ENCODE data around the gene CEP112.

CEP112 gene

GRCh38 chr17:65593855-65594845 lies 597.8 kb downstream of the CEP112 start:
- Histone ChIP-seq H3K27me3 (ENCODE audit: control insufficient read depth in 1 of 2, insufficient read depth in 2 of 2, low read length in 2 of 2) (no peaks in the 10 kb centered on the region), H3K9ac (ENCODE audit: low read depth in 1 of 2, low read length in 2 of 2) (no peak overlapping the region), H3K27ac (ENCODE audit: low read depth, low read length) (no peak overlapping the region), H3K4me3 (ENCODE audit: low read depth in 1 of 2, low read length in 2 of 2) (peak overlapping the region in 1 of 2 donors; percentile 40), H3K36me3 (ENCODE audit: control insufficient read depth in 1 of 2, insufficient read depth in 2 of 2, low read length in 2 of 2) (no peaks in the 10 kb centered on the region), H3K4me1 (ENCODE audit: control insufficient read depth in 1 of 2, insufficient read depth in 2 of 2, low read length in 2 of 2) (peaks cover 4 to 5% of the 10 kb centered on the region in 2 donors), H3K9me3 (ENCODE audit: control insufficient read depth in 1 of 2, low read length in 2 of 2) (no peaks in the 10 kb centered on the region)

GRCh38 chr17:65593092-65593854 lies 598.7 kb downstream of the CEP112 start:
- Histone ChIP-seq H3K36me3 (ENCODE audit: control insufficient read depth in 1 of 2, insufficient read depth in 2 of 2, low read length in 2 of 2) (no peaks in the 10 kb centered on the region), H3K27me3 (ENCODE audit: control insufficient read depth in 1 of 2, insufficient read depth in 2 of 2, low read length in 2 of 2) (no peaks in the 10 kb centered on the region), H3K27ac (ENCODE audit: low read depth, low read length) (no peak overlapping the region), H3K4me3 (ENCODE audit: low read depth in 1 of 2, low read length in 2 of 2) (no peak overlapping the region), H3K9ac (ENCODE audit: low read depth in 1 of 2, low read length in 2 of 2) (no peak overlapping the region), H3K4me1 (ENCODE audit: control insufficient read depth in 1 of 2, insufficient read depth in 2 of 2, low read length in 2 of 2) (peaks cover 12 to 14% of the 10 kb centered on the region in 2 donors), H3K9me3 (ENCODE audit: control insufficient read depth in 1 of 2, low read length in 2 of 2) (no peaks in the 10 kb centered on the region)

- H3K4me1 ChIP-seq (ENCODE audit: control insufficient read depth in 1 of 2, insufficient read depth in 2 of 2, low read length in 2 of 2): peaks cover 18 to 20% of the 10 kb centered on the region in 2 donors
- H3K9ac ChIP-seq (ENCODE audit: low read depth in 1 of 2, low read length in 2 of 2): no peak overlapping the region
- H3K36me3 ChIP-seq (ENCODE audit: control insufficient read depth in 1 of 2, insufficient read depth in 2 of 2, low read length in 2 of 2): no peaks in the 10 kb centered on the region
- H3K27ac ChIP-seq (ENCODE audit: low read depth, low read length): no peak overlapping the region
- no peaks in the 10 kb centered on the region for H3K9me3 ChIP-seq (ENCODE audit: control insufficient read depth in 1 of 2, low read length in 2 of 2)
- H3K4me3 ChIP-seq (ENCODE audit: low read depth in 1 of 2, low read length in 2 of 2): no peak overlapping the region
- no peaks in the 10 kb centered on the region for H3K27me3 ChIP-seq (ENCODE audit: control insufficient read depth in 1 of 2, insufficient read depth in 2 of 2, low read length in 2 of 2)
Observed at GRCh38 chr17:65592125-65592965, 599.6 kb downstream of the CEP112 start.

GRCh38 chr17:65589321-65589720 lies 602.6 kb downstream of the CEP112 start:
- Histone ChIP-seq H3K9ac (ENCODE audit: low read depth in 1 of 2, low read length in 2 of 2) (no peak overlapping the region), H3K27ac (ENCODE audit: low read depth, low read length) (no peak overlapping the region), H3K27me3 (ENCODE audit: control insufficient read depth in 1 of 2, insufficient read depth in 2 of 2, low read length in 2 of 2) (no peaks in the 10 kb centered on the region), H3K36me3 (ENCODE audit: control insufficient read depth in 1 of 2, insufficient read depth in 2 of 2, low read length in 2 of 2) (no peaks in the 10 kb centered on the region), H3K4me3 (ENCODE audit: low read depth in 1 of 2, low read length in 2 of 2) (no peak overlapping the region), H3K9me3 (ENCODE audit: control insufficient read depth in 1 of 2, low read length in 2 of 2) (no peaks in the 10 kb centered on the region), H3K4me1 (ENCODE audit: control insufficient read depth in 1 of 2, insufficient read depth in 2 of 2, low read length in 2 of 2) (peaks cover 27 to 29% of the 10 kb centered on the region in 2 donors)

GRCh38 chr17:65588181-65588808 lies 603.6 kb downstream of the CEP112 start:
- Histone ChIP-seq H3K4me3 (ENCODE audit: low read depth in 1 of 2, low read length in 2 of 2) (no peak overlapping the region), H3K9ac (ENCODE audit: low read depth in 1 of 2, low read length in 2 of 2) (no peak overlapping the region), H3K27me3 (ENCODE audit: control insufficient read depth in 1 of 2, insufficient read depth in 2 of 2, low read length in 2 of 2) (no peaks in the 10 kb centered on the region), H3K27ac (ENCODE audit: low read depth, low read length) (no peak overlapping the region), H3K9me3 (ENCODE audit: control insufficient read depth in 1 of 2, low read length in 2 of 2) (no peaks in the 10 kb centered on the region), H3K36me3 (ENCODE audit: control insufficient read depth in 1 of 2, insufficient read depth in 2 of 2, low read length in 2 of 2) (no peaks in the 10 kb centered on the region), H3K4me1 (ENCODE audit: control insufficient read depth in 1 of 2, insufficient read depth in 2 of 2, low read length in 2 of 2) (peaks cover 31 to 35% of the 10 kb centered on the region in 2 donors)

GRCh38 chr17:65587534-65588180 lies 604.3 kb downstream of the CEP112 start:
- Histone ChIP-seq H3K27ac (ENCODE audit: low read depth, low read length) (no peak overlapping the region), H3K27me3 (ENCODE audit: control insufficient read depth in 1 of 2, insufficient read depth in 2 of 2, low read length in 2 of 2) (no peaks in the 10 kb centered on the region)

GRCh38 chr17:65586899-65587298 lies 605.0 kb downstream of the CEP112 start:
- H3K27me3 ChIP-seq (ENCODE audit: control insufficient read depth in 1 of 2, insufficient read depth in 2 of 2, low read length in 2 of 2): no peaks in the 10 kb centered on the region
- H3K9me3 ChIP-seq (ENCODE audit: control insufficient read depth in 1 of 2, low read length in 2 of 2): no peaks in the 10 kb centered on the region
- peaks cover 31 to 35% of the 10 kb centered on the region in 2 donors for H3K4me1 ChIP-seq (ENCODE audit: control insufficient read depth in 1 of 2, insufficient read depth in 2 of 2, low read length in 2 of 2)
- no peak overlapping the region for H3K4me3 ChIP-seq (ENCODE audit: low read depth in 1 of 2, low read length in 2 of 2)
- no peak overlapping the region for H3K27ac ChIP-seq (ENCODE audit: low read depth, low read length)
- no peaks in the 10 kb centered on the region for H3K36me3 ChIP-seq (ENCODE audit: control insufficient read depth in 1 of 2, insufficient read depth in 2 of 2, low read length in 2 of 2)
- no peak overlapping the region for H3K9ac ChIP-seq (ENCODE audit: low read depth in 1 of 2, low read length in 2 of 2)

More at GRCh38 chr17:65587534-65588180, 604.3 kb downstream of the CEP112 start:
- Histone ChIP-seq H3K9ac (ENCODE audit: low read depth in 1 of 2, low read length in 2 of 2) (no peak overlapping the region), H3K4me3 (ENCODE audit: low read depth in 1 of 2, low read length in 2 of 2) (no peak overlapping the region), H3K9me3 (ENCODE audit: control insufficient read depth in 1 of 2, low read length in 2 of 2) (no peaks in the 10 kb centered on the region), H3K4me1 (ENCODE audit: control insufficient read depth in 1 of 2, insufficient read depth in 2 of 2, low read length in 2 of 2) (peaks cover 31 to 35% of the 10 kb centered on the region in 2 donors), H3K36me3 (ENCODE audit: control insufficient read depth in 1 of 2, insufficient read depth in 2 of 2, low read length in 2 of 2) (no peaks in the 10 kb centered on the region)

Measured in duodenal mucosa (tissue), 2 donors.